ENCODE data around the gene KCTD21.

GRCh38 chr11:78224906-78225420, 36.5 kb upstream of the KCTD21 start:
- no peak for TF ChIP-seq PKNOX1 (IDR thresholded peaks at IDR 0.05)
- no peak for TF ChIP-seq HDGF (IDR thresholded peaks at IDR 0.05; ENCODE audit: borderline replicate concordance)
- TF ChIP-seq CTBP1 (IDR thresholded peaks at IDR 0.05; ENCODE audit: borderline replicate concordance), result no peak
- TF ChIP-seq ELF4 (IDR thresholded peaks at IDR 0.05), result no peak
- no peak for TF ChIP-seq FOXA1 (IDR thresholded peaks at IDR 0.05)
- TF ChIP-seq SP1 (IDR thresholded peaks at IDR 0.05), result no peak
- TF ChIP-seq FOXM1 (IDR thresholded peaks at IDR 0.05; ENCODE audit: borderline replicate concordance), result no peak

All from HEK293T (cell line).